ENCODE results near the gene RIMS4.

The RIMS4 gene

GRCh38 chr20:44737116-44737515 lies 73.2 kb downstream of the RIMS4 start:
- in situ Hi-C loops (cut with HindIII; ENCODE audit: low sequenced_read_pairs): loop anchor here (10.0 kb wide), 2 partner anchors 72 to 342 kb away; no protein-coding TSS in a partner anchor
- no peak overlapping the region for H3K4me3 ChIP-seq (ENCODE audit: low read depth, low read length)
- DNase-seq (ENCODE audit: low read depth): no peak
- TF ChIP-seq, protein P1, sequence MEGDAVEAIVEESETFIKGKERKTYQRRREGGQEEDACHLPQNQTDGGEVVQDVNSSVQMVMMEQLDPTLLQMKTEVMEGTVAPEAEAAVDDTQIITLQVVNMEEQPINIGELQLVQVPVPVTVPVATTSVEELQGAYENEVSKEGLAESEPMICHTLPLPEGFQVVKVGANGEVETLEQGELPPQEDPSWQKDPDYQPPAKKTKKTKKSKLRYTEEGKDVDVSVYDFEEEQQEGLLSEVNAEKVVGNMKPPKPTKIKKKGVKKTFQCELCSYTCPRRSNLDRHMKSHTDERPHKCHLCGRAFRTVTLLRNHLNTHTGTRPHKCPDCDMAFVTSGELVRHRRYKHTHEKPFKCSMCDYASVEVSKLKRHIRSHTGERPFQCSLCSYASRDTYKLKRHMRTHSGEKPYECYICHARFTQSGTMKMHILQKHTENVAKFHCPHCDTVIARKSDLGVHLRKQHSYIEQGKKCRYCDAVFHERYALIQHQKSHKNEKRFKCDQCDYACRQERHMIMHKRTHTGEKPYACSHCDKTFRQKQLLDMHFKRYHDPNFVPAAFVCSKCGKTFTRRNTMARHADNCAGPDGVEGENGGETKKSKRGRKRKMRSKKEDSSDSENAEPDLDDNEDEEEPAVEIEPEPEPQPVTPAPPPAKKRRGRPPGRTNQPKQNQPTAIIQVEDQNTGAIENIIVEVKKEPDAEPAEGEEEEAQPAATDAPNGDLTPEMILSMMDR (IDR thresholded peaks at IDR 0.05; ENCODE audit: low read depth, low read length, missing control alignments): no peak

DNA sequence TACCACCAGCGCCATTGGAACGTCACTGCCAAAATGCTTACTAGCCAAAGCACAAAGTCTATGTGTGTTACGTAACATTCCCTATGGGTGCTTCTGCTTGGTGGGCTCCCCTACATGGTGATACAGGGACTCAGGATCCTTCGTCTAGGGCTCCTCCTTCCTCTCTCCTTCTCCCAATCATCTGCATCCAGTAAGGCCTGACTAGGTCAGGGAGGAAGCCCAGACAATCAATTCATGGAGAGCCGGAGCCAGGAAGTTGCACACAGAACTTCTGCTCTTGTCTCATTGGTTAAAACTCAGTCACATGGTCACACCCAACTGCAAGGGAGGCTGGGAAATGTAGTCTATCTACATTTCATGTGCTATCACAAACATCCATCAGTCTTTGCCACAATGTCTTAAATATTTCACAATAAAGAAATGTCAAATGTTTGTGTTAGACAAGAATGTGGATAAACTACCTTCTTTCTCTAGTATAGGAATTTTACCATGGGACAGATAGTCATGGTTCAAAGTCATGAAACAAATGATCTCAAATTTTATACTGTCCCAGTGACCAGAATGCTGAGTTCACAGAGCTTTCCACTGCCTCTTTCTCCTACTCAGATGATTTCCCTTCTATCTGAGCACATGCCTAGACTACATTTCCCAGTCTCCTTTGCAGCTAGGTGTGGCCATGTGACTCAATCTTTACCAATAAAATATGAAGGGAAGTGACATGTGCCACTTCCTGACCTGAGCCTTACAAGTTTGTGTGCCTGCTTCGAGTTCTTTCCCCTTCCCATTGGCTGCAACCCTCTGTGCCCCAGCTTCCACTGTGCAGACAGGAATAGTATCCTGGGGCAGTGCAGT lies 74.0 kb downstream of the RIMS4 start:
- peak; percentile 36 for DNase-seq (ENCODE audit: low read depth)
- in situ Hi-C loops (cut with HindIII; ENCODE audit: low sequenced_read_pairs): loop anchor here (10.0 kb wide), 2 partner anchors 72 to 342 kb away; no protein-coding TSS in a partner anchor
- TF ChIP-seq, protein P1 (IDR thresholded peaks at IDR 0.05; ENCODE audit: low read depth, low read length, missing control alignments): no peak
- H3K4me3 ChIP-seq (ENCODE audit: low read depth, low read length): no peak overlapping the region

DNA sequence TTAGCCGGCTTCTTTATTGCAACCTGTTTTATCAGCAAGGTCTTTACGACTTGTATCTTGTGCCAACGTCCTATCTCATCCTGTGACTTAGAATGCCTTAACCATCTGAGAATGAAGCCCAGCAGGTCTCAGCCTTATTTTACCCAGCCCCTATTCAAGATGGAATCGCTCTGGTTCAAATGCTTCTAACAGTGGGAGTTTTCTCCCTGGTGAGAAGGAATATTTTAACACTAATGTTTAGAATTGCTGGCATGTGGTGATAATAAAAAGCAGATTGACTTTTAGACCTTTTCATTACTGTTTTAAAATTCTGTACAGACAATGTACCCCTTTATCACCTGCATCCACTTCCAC lies 74.6 kb downstream of the RIMS4 start:
- in situ Hi-C loops (cut with HindIII; ENCODE audit: low sequenced_read_pairs): loop anchor here (10.0 kb wide), 2 partner anchors 71 to 341 kb away; no protein-coding TSS in a partner anchor
- H3K4me3 ChIP-seq (ENCODE audit: low read depth, low read length): no peak overlapping the region
- DNase-seq (ENCODE audit: low read depth): no peak
- TF ChIP-seq, protein P1 (IDR thresholded peaks at IDR 0.05; ENCODE audit: low read depth, low read length, missing control alignments): no peak

DNA sequence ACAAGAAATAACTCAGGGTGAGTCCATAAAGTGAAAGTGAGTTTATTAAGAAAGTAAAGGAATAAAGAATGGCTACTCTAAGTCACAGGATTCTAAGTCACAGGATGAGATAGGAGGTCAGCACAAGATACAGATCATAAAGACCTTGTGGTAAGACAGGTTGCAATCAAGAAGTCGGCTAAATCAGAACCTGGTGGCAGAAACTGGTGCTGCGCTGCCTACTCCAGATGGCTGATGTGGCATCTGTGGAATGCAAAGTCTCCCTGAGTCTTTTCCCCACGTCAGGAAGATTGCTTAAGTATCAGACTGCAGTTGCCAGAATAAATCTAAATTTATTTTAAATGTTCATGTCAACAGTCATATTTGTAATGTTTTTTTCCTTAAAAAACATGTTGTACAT lies 75.4 kb downstream of the RIMS4 start:
- in situ Hi-C loops (cut with HindIII; ENCODE audit: low sequenced_read_pairs): loop anchor here (10.0 kb wide), 2 partner anchors 70 to 340 kb away; no protein-coding TSS in a partner anchor
- DNase-seq (ENCODE audit: low read depth): no peak
- no peak overlapping the region for H3K4me3 ChIP-seq (ENCODE audit: low read depth, low read length)
- TF ChIP-seq, protein P1 (IDR thresholded peaks at IDR 0.05; ENCODE audit: low read depth, low read length, missing control alignments): peak; percentile 20

DNA sequence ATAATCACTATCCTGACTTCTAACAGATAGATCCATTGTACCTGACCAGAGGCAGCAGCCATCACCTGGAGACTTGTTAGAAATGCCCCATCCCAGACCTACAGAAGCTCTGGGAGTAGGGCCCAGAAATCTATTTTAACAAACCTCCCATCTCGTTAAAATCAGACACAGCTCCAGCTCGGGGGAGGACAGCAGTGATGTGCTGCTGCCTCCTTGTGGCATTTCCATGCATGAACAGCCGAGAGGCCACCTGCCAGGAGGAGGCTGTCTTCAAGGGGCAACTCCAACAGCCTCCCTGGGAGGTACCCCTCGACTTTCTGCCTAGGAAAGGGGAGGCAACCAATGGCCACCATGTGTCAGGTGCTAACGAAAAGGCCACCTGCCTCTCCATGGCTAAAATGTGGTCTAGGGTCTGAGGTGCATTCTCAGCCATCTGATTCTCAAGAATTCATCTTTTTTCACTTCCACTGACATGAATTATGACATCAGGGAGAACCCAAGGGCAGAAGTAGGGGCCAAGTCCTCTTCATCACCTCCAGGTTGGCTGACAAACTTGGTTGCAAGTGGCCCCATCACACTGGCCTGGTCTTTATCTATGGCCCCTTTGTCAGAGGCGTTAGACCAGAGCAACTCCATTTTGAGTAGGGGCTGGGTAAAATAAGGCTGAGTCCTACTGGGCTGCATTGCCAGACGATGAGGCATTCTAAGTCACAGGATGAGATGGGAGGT lies 76.8 kb downstream of the RIMS4 start:
- peak; percentile 49 for DNase-seq (ENCODE audit: low read depth)

DNA sequence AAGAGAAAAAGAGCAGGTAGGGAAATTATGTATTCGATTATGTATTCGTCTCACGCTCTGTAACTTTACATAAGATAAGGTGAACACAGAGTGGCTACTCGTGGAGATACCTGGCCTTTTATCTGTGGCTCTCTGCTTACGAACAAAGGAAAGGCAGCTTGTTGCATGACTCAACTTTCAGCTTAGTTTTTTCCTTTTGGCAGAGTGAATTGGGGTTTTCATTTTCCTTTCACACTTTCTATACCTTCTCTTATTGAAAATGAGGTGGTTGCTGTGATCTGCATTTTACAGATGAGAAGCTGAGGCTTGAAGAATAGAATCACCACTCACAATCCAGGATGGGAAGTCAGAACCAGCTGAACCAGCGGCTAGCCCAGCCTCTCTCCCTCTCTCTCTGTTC lies 78.0 kb downstream of the RIMS4 start:
- in situ Hi-C loops (cut with HindIII; ENCODE audit: low sequenced_read_pairs): loop anchor here (10.0 kb wide), 2 partner anchors 68 to 338 kb away; no protein-coding TSS in a partner anchor
- no peak for DNase-seq (ENCODE audit: low read depth)
- TF ChIP-seq, protein P1 (IDR thresholded peaks at IDR 0.05; ENCODE audit: low read depth, low read length, missing control alignments): no peak
- H3K4me3 ChIP-seq (ENCODE audit: low read depth, low read length): no peak overlapping the region

More for the DNA sequence above, 76.8 kb downstream of the RIMS4 start:
- in situ Hi-C loops (cut with HindIII; ENCODE audit: low sequenced_read_pairs): loop anchor here (10.0 kb wide), 2 partner anchors 69 to 339 kb away; no protein-coding TSS in a partner anchor
- H3K4me3 ChIP-seq (ENCODE audit: low read depth, low read length): no peak overlapping the region
- TF ChIP-seq, protein P1 (IDR thresholded peaks at IDR 0.05; ENCODE audit: low read depth, low read length, missing control alignments): peak; percentile 95
